ENCODE measurements around the gene NOTCH2. TPM values are rescaled to one million over a fixed set of nuclear protein-coding genes. Genes with fewer than 3 reads are reported as not detected.
A peak's percentile ranks its signal among the peaks of the same experiment; 100 is the strongest.

The NOTCH2 gene
- polyA plus RNA-seq, 3 donors = 47.3 to 108 (median 86.6) TPM

- no peaks in the 10 kb centered on the region for H3K4me1 ChIP-seq (ENCODE audit: control insufficient read depth in 1 of 2, insufficient read depth in 2 of 2, low read length in 2 of 2)
- WGBS (ENCODE audit: insufficient coverage) = no CpG with 5 or more reads among the region's 5 CpGs
- no peak overlapping the region for H3K4me3 Mint-ChIP-seq
- peaks cover 99% of the 10 kb centered on the region for H4K20me1 ChIP-seq (ENCODE audit: insufficient read depth, low read length)
- intact Hi-C loops (cut with micrococcal nuclease) = no loop called here
- no peaks in the 10 kb centered on the region for H3K27me3 Mint-ChIP-seq (ENCODE audit: low read depth in 3 of 3)
- no peak overlapping the region for H3K4me2 ChIP-seq (replicated peaks; ENCODE audit: extremely low read depth, low read length, poor library complexity, severe bottlenecking)
- H3K79me2 ChIP-seq (ENCODE audit: insufficient read depth, low read length) = peaks cover 2% of the 10 kb centered on the region
- H3K36me3 ChIP-seq (replicated peaks in 1 of 2; ENCODE audit: control insufficient read depth in 1 of 2, insufficient read depth in 2 of 2, low read length in 2 of 2) = peaks cover 97 to 100% of the 10 kb centered on the region in 2 donors
- peaks cover 87 to 89% of the 10 kb centered on the region in 2 donors for H3K36me3 Mint-ChIP-seq
- H3K27me3 ChIP-seq (ENCODE audit: control insufficient read depth in 2 of 2, insufficient read depth in 2 of 2, low read length in 2 of 2) = no peaks in the 10 kb centered on the region
- no peaks in the 10 kb centered on the region for H3K9me3 Mint-ChIP-seq
- no peaks in the 10 kb centered on the region for H3K4me1 Mint-ChIP-seq
- H3K27ac ChIP-seq (ENCODE audit: low read depth in 1 of 2, low read length in 2 of 2) = no peak overlapping the region
- H3K9ac ChIP-seq (ENCODE audit: insufficient read depth, low read length, poor library complexity, severe bottlenecking) = no peak overlapping the region
- H3K9me3 ChIP-seq (replicated peaks in 1 of 2; ENCODE audit: control insufficient read depth in 1 of 2, insufficient read depth in 1 of 2, low read length in 2 of 2) = no peaks in the 10 kb centered on the region
- H3K4me3 ChIP-seq (replicated peaks in 1 of 3; ENCODE audit: low read depth in 2 of 3, low read length in 3 of 3) = no peak overlapping the region
- TF ChIP-seq CTCF (IDR thresholded peaks at IDR 0.05) = no peak
- no peak overlapping the region for H2AFZ ChIP-seq (ENCODE audit: insufficient read depth, low read depth, low read length, poor library complexity, severe bottlenecking)
- H3K27ac Mint-ChIP-seq = no peak overlapping the region
- DNase-seq = no peak
Measured at GRCh38 chr1:119953266-119953998, 116.0 kb downstream of the NOTCH2 start.

DNA sequence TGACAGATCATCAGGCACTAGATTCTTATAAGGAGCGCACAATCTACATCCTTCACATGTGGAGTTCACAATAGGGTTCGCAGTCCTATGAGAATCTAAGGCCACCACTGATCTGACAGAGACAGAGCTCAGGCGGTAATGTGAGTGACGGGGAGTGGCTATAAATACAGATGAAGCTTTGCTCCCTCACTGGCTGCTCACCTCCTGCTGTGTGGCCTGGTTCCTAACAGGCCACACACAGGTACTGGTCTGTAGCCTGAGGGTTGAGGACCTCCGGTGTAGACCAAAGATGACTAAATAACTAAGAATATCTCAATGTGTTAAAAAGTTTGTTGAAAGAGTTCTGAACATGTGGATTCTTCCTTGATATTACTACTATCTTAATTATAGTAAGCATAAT lies 117.0 kb downstream of the NOTCH2 start:
- Histone ChIP-seq H3K27ac (ENCODE audit: low read depth in 1 of 2, low read length in 2 of 2) (no peak overlapping the region), H3K27me3 (ENCODE audit: control insufficient read depth in 2 of 2, insufficient read depth in 2 of 2, low read length in 2 of 2) (no peaks in the 10 kb centered on the region), H3K9ac (ENCODE audit: insufficient read depth, low read length, poor library complexity, severe bottlenecking) (no peak overlapping the region), H3K9me3 (replicated peaks in 1 of 2; ENCODE audit: control insufficient read depth in 1 of 2, insufficient read depth in 1 of 2, low read length in 2 of 2) (no peaks in the 10 kb centered on the region), H3K4me2 (replicated peaks; ENCODE audit: extremely low read depth, low read length, poor library complexity, severe bottlenecking) (no peak overlapping the region), H2AFZ (ENCODE audit: insufficient read depth, low read depth, low read length, poor library complexity, severe bottlenecking) (no peak overlapping the region), H3K79me2 (ENCODE audit: insufficient read depth, low read length) (peaks cover 4% of the 10 kb centered on the region), H4K20me1 (ENCODE audit: insufficient read depth, low read length) (peaks cover 99% of the 10 kb centered on the region), H3K4me1 (ENCODE audit: control insufficient read depth in 1 of 2, insufficient read depth in 2 of 2, low read length in 2 of 2) (no peaks in the 10 kb centered on the region), H3K4me3 (replicated peaks in 1 of 3; ENCODE audit: low read depth in 2 of 3, low read length in 3 of 3) (no peak overlapping the region), H3K36me3 (replicated peaks in 1 of 2; ENCODE audit: control insufficient read depth in 1 of 2, insufficient read depth in 2 of 2, low read length in 2 of 2) (peaks cover 97 to 100% of the 10 kb centered on the region in 2 donors)
- no peak for DNase-seq
- H3K36me3 Mint-ChIP-seq = peaks cover 87 to 90% of the 10 kb centered on the region in 2 donors
- no peaks in the 10 kb centered on the region for H3K9me3 Mint-ChIP-seq
- H3K27ac Mint-ChIP-seq = peak overlapping the region in 1 of 7 donors; percentile 37
- no peak overlapping the region for H3K4me3 Mint-ChIP-seq
- TF ChIP-seq CTCF (IDR thresholded peaks at IDR 0.05) = no peak
- H3K27me3 Mint-ChIP-seq (ENCODE audit: low read depth in 3 of 3) = no peaks in the 10 kb centered on the region
- intact Hi-C loops (cut with micrococcal nuclease) = no loop called here
- H3K4me1 Mint-ChIP-seq = no peaks in the 10 kb centered on the region
- WGBS (ENCODE audit: insufficient coverage) = 100% methylated on average over 2 of the region's 5 CpGs
